Heart left ventricle (tissue), 13 donors: ENCODE results near the gene CEBPA.

Experiments
- POLR2A ChIP-seq, 2 donors: fragments of 450-650 bp; IDR thresholded peaks; one replicate each; pipeline ENCODE4 v1.6.1; 2017; ENCODE audit warnings: antibody characterized with exemption in 2 of 2, mild to moderate bottlenecking in 2 of 2, moderate library complexity in 2 of 2
- TF ChIP-seq, protein P1 (sequence below), 12 donors: fragments of 200-600 bp; sonication (generic) in 4 of 12; IDR thresholded peaks; one replicate each; pipeline versions ENCODE4 v1.5.0 to v1.8.0; 2018 to 2022; ENCODE audit warnings: antibody characterized with exemption in 12 of 12, mild to moderate bottlenecking in 5 of 12
- donor health status: ischemic (EF 13 %, LVEDD 7.1; RV severe dilation, severe dysfunction).
- donor health status: DM: no; HTN: yes; CAD: no.
- donor health status: DM: no; HTN: no; CAD: no.
- donor health status: ischemic (EF 25% LVEDD 6.9; RV normal size, moderate dysfunction).
- donor health status: ischemic (EF 25% LVEDD 5.7; RV mildly dilated, moderate dysfunction).
- donor health status: ischemic (EF 35%, LVEDD 5.7; RV mildly dilated, moderate dysfunction).
- donor health status: nonischemic (EF 11% LVEDD 7.7; RV severe dilation, severe dysfunction).
- donor health status: DM: yes; HTN: yes; CAD: no.
- donor health status: PGD.
- donor health status: ischemic (EF 29% LVEDD 5.4; RV normal size, mild dysfunction).
- donor health status: nonischemic (EF 23%, LVEDD 6.1; RV moderate dilation, normal function).

GRCh38 chr19:33339016-33339984 is 37.0 kb upstream of the CEBPA start:
- TF ChIP-seq, protein P1, sequence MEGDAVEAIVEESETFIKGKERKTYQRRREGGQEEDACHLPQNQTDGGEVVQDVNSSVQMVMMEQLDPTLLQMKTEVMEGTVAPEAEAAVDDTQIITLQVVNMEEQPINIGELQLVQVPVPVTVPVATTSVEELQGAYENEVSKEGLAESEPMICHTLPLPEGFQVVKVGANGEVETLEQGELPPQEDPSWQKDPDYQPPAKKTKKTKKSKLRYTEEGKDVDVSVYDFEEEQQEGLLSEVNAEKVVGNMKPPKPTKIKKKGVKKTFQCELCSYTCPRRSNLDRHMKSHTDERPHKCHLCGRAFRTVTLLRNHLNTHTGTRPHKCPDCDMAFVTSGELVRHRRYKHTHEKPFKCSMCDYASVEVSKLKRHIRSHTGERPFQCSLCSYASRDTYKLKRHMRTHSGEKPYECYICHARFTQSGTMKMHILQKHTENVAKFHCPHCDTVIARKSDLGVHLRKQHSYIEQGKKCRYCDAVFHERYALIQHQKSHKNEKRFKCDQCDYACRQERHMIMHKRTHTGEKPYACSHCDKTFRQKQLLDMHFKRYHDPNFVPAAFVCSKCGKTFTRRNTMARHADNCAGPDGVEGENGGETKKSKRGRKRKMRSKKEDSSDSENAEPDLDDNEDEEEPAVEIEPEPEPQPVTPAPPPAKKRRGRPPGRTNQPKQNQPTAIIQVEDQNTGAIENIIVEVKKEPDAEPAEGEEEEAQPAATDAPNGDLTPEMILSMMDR (IDR thresholded peaks at IDR 0.05) = no peak
- no peak for TF ChIP-seq POLR2A (IDR thresholded peaks at IDR 0.05)
